SHP77 (cell line): Measurements from ENCODE around the gene BTN3A1.
A peak's percentile ranks its signal among the peaks of the same experiment; 100 is the strongest.

Experiments used
- DNase-seq, 2 experiments: peaks; one replicate each; lab custom pipeline; 2025; lab: John Stamatoyannopoulos, UW

The BTN3A1 gene

DNA sequence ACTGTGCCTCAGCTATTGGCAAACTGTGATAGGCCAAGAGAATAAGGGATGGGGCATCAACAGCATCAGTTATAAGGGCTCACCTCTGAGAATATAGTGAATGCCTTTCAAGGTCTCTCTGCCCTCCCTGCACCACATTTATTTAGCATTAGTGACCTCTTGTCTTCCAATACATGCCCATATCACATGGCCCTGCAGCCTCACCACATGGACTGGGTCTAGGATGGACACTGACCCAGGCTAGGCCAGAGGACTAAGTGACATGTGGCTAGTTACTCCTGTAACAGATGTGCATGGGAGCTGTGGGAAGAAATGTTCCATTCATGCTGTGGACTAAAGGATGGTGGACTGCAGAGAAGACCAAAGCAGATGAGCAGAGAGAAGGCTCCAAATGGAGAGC lies 22.3 kb upstream of the BTN3A1 start:
- DNase-seq = no peak

DNA sequence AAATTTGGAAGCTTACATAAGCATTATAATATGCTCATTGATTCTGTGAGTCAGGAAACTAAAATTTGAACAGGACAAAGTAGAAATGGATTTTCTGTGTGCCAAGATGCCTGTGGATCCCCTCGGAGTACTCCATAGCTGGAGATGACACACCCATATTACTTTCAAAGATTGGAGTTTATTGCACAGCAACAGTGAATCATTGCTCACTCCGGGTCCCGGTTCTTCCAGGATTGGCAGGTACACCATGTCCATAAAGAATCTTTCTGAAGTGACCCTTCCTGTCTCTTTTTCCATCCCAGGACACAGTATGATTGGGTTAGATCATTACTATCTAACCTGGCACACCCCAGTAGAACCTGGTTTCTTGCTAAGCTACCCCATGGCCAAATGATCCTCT lies 21.8 kb upstream of the BTN3A1 start:
- DNase-seq = no peak

DNA sequence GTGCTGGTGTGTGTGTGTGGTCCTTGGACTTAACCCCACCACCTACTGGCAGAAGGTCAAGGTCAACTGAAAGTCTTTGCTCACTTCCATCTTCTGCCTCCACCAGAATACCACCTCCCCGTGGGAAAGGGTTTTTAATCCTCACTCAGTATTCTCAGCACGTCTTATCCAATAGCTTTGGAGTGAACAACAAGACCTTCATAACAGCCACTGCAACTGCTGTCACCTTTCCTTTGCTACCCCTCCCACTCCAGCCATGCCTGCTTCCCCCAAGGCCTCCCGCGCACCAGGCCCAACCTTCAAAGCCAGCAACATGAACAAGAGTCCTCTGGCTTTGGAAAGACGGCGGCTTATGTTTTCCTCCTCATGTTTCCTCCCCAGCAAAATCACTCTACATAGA lies 20.0 kb upstream of the BTN3A1 start:
- no peak for DNase-seq

DNA sequence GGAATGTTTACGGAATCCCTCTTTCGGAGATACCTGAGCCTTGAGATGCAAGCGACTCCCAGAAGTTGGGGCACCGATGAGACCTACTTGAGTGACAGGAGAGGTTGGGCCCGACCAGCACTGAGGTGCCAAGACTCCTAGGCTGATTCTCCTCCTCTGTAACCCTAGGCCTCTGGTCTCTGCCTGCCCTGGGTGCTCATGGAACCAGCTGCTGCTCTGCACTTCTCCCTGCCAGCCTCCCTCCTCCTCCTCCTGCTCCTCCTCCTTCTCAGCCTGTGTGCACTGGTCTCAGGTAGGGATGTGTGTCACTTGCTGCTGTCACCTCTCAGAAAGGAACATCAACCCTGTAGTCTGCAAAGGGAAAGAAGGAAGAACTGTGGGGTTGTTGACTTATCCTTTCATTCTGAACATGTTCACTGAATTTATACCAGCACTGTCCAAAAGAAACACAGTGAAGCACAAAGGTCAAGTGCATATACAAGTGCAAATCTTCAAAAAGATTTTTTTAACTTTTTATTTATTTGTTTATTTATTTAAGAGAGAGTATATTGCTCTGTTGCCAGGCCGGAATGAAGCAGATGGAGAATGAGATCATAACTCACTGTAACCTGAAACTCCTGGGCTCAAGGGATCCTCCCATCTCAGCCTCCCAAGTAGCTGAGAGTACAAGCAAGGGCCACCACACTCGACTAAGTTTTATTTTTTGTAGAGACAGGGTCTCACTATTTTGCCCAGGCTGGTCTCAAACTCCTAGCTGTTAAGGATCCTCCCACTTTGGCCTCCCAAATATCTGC lies 18.3 kb upstream of the BTN3A1 start:
- DNase-seq = peak; percentile 13 to 34

DNA sequence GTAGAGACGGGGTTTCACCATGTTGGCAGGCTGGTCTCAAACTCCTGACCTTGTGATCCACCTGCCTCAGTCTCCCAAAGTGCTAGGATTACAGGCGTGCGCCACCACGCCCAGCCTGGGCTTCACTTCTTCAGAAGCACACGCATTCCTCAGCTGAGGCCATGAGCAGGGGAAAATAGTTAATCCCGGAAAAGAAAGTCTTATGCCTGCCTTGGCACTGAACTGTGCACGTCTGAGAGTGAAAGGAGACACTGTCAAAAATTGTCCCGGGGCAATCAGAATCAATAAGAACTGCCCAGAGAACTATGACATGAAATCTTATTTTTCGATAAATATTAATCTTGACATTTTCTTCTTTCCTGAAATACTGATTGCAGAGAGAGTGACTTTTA lies 16.3 kb upstream of the BTN3A1 start:
- DNase-seq = no peak

DNA sequence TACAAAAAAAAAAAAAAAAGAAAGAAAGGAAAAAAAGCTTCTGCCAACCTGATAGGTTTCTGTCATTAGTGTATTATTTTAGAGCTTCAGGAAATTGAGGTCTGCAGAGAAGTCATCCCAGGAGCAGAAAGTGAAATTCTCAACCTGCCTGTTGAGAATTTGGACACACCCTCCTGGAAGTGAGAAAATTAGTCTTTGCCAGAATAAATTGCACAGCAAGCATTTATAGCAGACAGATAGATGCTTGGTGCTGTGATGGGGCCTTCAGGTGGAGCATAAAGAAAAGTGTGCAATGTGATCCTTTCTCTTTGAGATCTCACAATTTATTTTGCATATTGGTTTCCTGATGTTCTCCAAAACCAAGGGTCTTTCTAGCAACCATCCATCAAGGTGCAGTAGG lies 14.5 kb upstream of the BTN3A1 start:
- no peak for DNase-seq

DNA sequence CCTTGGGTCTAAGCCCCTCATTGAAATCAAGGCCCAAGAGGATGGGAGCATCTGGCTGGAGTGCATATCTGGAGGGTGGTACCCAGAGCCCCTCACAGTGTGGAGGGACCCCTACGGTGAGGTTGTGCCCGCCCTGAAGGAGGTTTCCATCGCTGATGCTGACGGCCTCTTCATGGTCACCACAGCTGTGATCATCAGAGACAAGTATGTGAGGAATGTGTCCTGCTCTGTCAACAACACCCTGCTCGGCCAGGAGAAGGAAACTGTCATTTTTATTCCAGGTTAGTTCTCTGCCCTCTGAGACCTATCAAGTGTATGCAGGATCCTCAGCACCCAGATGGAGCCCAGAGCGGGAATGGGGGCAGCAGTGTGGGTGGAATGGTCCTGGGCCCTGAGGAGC lies 14.1 kb upstream of the BTN3A1 start:
- no peak for DNase-seq

DNA sequence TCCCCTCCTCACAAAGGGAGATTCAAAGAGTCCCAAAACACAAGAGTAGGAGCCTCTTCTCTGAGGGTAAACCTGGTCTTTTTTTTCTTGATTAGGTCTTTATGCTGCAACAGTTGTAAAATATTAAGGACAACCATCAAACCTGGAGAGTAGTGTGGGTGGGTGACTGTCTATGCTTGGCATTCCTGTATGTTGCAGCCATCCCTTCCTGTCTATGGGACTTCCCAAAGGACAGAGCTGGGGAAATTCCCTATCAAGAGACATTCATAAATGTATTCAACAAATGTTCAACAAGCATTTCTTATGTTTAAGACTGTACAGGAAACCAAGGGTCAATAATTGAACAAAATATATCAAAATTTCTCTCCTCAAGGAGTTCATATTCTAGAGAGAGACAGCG lies 13.6 kb upstream of the BTN3A1 start:
- DNase-seq = no peak

DNA sequence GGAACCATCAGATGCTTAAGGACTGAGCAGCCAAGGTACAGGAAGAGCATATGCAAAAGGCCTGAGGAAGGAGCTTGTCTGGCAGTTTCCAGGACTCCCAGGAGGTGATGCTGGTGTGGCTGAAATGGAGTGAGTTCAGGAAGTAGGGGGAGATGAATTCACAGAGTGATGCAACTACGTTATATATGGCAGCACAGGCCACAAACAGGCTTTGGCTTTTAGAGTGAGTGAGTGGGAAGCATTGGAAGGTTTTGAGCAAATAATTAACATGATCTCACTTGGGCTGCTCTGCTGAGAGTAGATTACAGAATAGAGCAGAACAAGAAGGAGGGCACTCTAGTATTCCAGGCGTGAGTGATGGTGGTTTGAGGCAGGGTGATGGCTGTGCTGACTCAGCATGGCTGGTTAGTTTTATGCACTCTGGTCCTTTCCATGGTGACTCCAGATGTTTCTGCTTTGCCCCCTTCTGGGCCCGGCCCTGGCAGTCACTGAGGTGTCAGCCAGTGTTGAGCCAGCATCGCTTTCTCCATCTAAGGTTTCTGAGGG lies 12.7 kb upstream of the BTN3A1 start:
- DNase-seq = no peak

DNA sequence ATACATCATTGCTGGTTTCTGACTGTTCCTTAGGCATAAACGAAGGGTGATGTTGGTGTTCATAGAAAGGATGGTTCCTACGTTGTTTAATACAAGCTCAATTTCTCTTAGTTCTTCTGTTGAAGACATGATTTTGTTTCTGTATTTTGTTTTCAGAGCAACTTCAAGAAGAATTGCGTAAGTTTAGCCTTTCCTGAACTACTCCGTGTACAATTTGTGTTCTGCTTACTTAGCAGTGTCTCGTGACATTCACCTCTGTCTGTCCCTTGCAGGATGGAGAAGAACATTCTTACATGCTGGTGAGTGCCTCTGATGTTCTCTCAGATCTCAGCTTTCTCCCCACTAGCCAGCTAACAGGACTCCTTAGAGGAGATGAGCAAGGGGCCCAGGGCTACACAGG lies 11.5 kb upstream of the BTN3A1 start:
- no peak for DNase-seq

DNA sequence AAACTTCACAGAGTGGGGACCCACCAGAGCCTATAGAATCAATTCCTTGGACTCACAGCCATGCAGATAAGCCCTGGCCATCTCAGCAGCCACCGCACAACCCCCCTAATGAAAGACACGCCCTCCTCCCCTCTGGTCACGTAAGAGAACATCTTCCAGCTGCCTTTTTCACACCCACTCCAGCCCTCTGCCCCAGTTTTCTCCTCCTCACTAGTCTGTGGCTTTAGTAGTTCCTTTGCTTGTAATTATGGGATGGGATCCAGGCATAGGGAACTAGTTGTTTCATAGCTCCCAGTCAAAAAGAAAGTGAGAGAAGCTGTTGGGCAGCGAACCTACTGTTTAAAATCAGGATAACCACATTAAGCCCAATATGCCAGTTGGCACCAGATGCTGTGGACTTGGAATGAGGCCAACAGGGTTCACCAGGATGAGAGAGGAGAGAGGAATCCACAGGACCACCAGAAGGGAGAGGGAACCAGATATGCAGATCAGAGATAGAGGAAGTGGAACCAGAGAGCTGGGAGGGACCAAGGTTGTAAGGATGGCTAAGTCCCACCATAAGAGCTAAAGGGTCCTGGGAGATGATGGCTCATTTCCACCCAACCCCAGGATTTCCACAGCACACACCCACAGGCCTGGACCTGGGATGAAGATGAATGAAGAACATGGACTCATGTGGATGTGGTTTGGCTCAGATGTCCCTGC lies 9.0 kb upstream of the BTN3A1 start:
- no peak for DNase-seq

DNA sequence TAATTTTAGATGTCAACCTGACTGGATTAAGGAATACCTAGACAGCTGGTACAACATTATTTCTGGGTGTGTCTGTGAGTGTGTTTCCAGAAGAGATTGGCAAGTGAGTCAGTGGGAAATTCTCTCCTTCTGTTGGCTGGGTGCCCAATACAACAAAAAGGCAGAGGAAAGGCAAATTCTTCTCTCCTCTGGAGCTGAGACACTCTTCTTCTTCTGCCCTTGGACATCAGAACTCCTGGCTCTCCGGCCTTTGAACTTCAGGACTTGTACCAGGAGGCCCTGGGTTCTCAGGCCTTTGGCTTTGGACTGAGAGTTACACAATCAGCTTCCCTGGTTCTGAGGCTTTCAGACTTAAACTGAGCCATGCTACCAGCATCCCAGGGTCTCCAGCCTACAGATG lies 7.8 kb upstream of the BTN3A1 start:
- peak in 1 of 2 experiments; percentile 37 for DNase-seq

DNA sequence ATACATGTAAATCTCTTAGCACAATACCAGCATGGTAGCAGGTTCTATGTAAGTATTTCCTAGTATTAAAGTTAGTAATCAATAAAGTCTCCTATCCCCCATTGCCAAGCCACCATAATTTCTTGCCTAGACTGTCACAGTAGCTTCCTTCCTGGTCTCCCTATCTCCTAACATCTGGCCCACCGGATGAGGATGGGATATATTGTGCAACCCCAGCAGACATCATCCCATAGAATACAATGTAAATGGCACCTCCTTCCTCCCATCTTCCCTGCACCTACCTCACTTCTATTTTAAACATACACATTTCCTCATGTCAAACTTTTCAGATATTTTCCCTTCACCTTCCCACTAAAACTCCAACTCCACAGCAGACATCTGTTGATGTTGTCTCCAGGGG lies 3.5 kb upstream of the BTN3A1 start:
- DNase-seq = no peak

DNA sequence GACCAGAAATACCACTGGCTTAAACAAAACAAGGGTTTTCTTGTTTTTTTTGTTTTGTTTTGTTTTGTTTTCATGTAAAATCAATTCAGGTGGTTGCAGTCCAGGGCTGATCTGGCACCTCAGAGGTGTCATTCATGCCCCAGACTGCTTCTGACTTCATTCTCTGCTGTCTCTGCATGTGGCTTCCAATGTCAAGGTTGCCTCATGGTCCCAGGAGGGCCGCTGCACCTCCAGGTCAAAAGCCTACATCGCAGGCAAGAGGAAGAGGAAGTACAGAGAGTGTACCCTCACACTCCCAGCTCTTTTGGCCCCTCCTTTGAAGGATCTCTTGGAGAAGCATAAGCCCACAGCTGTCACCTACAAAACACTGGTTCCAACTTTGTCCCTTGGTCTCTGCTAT lies 1.4 kb upstream of the BTN3A1 start:
- no peak for DNase-seq

DNA sequence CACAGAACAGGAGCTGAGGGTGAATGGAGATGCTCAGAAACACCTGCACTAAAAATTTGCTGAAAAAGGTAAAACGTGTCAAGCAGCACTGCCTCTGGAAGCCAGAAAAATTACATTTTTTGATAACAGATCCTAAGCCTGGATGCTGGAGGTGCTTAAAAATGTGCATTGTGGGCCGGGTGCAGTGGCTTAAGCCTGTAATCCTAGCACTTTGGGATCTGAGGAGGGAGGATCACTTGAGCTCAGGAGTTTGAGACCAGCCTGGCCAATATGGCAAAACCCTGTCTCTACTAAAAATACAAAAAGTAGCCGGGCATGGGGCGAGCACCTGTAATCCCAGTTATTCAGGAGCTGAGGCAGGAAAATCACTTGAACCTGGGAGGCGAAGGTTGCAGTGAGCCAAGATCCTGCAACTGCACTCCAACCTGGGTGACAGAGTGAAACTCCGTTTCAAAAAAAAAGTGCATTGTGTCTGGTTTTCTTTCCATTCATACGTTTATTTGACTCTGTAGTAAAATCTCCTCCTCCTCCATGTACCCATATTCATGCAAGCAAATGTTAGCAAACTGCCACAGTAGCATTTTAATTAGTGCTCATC lies 587 bp upstream of the BTN3A1 start:
- DNase-seq = no peak

DNA sequence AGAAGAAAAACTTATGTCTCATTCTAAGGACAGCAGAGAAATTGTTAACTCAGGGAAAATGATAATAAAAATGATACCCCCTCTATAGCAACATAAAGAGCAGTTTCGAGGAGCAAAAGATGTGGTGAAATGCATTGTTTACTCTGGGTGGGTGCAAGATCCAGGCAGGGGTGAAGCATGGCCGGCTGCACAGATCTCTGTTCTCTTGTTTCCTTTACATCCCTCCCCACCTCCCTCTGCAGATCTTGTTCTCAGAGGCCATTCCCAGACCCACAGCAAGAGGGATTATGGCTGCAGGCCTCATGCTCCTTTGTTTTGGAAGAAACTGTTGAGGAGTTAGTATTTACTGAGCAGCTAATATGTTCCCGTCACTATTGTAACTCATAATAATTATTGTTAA lies 1.8 kb downstream of the BTN3A1 start:
- no peak for DNase-seq

DNA sequence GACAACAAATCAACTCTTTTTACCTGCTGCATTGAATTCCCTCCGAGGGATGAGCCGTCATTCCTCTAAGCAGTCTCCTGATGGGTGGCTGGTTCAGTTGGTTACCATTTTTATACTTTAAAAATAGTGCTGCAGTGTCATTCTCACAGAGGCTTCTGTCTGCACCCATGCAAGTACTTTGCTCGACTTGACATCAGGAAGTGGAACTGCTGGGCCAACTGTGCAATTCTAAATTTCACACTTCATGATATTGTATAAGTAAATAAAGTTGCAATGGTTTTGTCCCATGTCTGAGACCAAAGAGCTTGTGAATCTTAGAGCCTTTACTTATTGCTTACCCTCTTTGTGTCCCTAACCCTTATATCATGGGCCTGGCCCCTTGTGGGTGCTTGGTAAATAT lies 2.5 kb downstream of the BTN3A1 start:
- no peak for DNase-seq

DNA sequence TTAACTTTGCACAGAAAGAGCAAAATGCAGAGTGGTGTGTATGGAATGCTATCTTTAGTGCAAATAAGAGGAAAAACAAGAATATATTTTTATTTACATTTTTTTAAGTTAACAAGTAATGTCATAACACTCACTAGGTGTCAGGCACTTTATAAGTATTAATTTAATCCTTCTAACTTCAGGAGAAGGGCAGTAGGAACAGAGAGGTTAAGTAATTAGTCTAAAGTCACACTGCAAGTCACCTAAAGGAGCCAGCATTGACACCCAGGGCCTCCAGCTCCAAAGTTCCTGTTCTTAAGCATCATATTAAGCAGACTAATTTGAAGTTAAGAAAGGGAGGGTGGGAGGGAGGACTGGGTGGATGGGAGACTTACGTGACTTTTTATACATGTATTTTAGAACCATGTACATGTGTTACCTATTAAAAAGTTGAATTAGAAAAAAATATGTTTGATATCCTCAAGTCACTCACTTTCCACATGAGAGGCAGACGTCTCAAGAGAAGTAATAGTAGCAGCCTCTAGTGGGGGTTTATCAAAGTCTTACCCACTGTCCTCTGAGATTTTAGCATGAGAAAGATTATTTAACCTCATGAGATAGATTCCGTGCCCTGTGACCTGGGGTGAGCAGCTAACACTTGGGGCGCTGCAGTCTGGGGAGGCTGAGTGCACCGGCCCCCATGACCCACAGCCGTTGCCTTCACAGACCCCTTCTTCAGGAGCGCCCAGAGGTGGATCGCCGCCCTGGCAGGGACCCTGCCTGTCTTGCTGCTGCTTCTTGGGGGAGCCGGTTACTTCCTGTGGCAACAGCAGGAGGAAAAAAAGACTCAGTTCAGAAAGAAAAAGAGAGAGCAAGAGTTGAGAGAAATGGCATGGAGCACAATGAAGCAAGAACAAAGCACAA lies 7.0 kb downstream of the BTN3A1 start:
- DNase-seq = no peak

DNA sequence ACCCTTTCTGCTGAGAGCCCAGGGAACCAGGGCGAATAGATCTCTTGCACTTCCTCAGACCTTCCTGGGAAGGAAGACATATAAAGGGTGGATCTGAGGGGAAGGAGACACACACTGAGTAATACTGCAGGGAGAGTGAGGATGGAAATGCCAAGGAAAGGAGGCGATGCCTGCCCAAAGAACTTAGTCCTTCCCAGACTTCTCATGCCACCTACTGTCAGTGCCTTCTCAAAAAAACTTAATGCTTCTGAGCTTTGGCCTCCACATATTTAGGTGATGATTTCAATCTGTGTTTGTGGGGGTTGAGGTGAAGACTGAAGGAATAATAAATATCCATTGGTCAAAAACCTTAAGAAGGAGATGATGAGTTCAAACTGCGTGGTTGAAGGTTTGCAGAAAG lies 9.7 kb downstream of the BTN3A1 start:
- DNase-seq = no peak

DNA sequence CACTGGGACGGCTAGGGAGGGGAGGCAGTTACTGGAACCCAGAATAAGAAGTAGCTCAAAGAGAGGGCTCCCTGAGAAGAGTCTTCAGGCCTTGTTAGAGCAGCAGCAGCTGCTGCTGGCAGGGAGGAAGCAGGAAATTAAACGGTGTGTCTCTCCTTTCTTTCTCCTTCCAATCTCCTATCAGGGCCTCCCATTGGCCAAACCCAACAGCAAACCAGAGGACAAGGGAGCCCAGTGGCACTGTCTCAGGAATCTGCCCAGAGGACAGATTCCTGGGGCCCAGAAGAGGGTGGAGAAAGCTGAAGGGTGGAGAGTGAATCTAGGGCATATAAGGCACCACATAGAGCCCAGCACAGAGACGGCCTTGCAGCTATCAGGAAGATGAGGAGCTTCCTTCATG lies 10.2 kb downstream of the BTN3A1 start:
- no peak for DNase-seq

DNA sequence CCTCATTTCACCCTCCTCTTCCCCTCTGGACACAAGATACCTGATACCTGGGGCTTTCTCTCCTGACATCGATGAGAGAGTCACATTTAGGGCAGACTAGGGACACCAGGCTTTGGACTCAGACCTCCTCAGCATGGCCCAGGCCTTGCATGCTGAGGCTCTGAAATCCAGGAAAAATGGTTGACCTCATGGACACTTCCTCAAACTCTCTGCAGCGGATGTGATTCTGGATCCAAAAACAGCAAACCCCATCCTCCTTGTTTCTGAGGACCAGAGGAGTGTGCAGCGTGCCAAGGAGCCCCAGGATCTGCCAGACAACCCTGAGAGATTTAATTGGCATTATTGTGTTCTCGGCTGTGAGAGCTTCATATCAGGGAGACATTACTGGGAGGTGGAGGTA lies 10.9 kb downstream of the BTN3A1 start:
- no peak for DNase-seq

DNA sequence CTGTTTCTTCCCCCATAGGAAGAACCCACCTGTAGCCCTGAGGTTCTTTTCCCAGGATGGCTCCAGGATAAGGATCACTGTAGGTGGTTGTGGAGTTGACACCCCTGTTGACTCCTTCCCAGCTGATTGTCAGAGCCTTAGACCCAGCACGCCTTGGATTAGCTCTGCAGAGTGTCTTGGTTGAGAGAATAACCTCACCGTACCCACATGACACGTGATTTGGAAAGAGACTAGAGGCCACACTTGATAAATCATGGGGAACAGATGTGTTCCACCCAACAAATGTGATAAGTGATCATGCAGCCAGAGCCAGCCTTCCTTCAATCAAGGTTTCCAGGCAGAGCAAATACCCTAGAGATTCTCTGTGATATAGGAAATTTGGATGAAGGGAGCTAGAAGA lies 12.2 kb downstream of the BTN3A1 start:
- DNase-seq = no peak
